HG03175 (cell line): Measurements from ENCODE around the gene MRPL34.

Source experiments
- ATAC-seq: cut with Tn5 transposase; IDR thresholded peaks from one replicate; pipeline ENCODE4 v1.9.1; 2021; ENCODE audit warnings: mild to moderate bottlenecking, moderate library complexity; ENCODE audit not compliant: unreplicated experiment

Gene MRPL34

DNA sequence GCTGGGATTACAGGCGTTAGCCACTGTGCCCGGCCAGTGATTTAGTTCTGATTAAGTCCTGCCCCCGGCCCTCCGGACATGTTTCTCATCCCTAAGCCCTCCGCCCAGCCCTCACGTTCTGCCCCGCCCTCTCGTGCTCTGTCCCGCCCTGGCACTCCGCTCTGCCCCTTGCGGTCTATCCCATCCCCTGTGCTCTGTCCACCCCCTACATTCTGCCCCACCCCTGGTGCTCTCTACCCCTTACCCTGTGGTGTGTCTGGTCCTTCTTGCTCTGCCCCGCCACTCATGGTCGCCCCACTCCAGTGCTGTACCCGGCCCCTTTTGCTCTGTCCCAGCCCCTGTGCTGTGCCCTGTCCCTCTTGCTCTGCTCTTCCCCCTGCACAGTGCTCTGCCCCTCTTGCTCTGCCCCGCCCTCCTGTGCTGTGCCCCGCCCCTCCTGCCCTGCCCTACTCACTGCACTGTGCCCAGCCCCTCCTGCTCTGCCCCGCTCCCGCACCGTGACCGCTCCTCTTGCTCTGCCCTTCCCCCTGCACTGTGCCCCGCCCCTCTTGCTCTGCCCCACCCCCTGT lies 34.7 kb downstream of the MRPL34 start:
- ATAC-seq, result no peak

DNA sequence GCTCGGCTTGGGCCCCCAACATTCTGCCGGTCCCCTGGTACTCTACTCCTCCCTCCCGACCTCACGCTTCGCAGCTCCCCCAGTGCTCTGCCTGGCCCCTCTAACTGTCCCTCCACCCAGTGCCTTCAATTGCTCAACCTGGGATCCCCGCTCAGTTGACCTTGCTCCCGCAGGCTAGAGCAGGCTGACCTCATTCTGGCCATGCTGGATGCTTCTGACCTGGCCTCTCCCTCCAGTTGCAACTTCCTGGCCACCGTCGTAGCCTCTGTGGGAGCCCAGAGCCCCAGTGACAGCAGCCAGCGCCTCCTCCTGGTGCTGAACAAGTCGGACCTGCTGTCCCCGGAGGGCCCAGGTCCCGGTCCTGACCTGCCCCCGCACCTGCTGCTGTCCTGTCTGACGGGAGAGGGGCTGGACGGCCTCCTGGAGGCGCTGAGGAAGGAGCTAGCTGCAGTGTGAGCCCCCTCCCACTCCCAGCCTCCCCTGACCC lies 35.2 kb downstream of the MRPL34 start:
- ATAC-seq, result no peak

DNA sequence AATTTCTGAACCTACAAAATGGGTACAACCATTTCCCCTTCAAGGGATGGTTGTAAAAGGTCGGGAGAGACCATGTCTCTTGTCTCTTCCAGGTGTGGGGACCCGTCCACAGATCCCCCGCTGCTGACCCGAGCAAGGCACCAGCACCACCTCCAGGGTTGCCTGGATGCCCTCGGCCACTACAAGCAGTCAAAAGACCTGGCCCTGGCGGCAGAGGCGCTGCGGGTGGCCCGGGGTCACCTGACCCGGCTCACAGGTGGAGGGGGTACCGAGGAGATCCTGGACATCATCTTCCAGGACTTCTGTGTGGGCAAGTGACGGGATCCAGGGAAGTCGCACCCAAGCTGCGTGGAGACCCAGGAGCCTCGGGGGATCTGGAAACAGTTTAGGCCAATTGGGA lies 35.7 kb downstream of the MRPL34 start:
- no peak for ATAC-seq

DNA sequence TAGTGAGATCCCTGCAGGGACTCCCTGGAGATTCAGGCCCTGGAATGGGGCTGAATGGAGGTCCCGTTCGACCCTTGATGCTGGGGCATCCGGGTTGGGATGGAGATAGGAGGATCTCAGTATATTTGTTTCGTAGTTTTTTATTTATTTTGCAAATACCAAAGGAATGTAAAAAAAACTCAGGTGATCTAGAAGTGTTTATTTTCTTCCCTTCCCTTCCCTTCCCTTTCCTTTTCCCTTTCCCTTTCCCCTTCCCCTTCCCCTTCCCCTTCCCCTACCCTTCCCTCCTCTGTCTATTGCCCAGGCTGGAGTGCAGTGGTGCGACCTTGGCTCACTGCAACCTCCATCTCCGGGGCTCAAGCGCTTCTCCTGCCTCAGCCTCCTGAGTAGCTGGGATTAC lies 36.2 kb downstream of the MRPL34 start:
- ATAC-seq, result no peak

DNA sequence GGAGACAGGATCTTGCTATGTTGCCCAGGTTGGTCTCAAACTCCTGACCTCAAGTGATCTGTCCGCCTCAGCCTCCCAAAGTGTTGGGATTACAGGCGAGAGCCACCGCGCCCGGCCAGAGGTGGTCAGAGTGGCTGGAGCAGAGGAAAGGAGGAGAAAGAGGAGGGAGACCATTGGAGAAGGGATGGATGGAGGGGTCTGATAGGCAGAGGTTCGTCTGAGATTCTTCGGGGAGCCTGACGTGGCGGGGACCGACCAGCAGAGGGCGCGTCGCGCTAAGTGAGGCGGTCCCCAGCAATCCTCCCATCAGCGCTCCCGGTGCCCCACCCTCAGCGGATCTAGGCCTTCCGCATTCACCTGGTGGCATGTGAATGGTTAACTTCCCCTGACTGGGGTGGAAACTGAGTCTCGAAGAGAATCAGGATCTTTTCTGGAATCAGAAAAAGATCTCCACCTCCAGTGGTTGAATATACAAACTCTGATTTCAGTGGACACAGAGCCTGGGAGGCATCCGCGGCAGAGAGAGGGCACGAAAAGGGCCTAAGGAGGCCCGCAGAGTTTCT lies 40.5 kb downstream of the MRPL34 start:
- ATAC-seq, result no peak

DNA sequence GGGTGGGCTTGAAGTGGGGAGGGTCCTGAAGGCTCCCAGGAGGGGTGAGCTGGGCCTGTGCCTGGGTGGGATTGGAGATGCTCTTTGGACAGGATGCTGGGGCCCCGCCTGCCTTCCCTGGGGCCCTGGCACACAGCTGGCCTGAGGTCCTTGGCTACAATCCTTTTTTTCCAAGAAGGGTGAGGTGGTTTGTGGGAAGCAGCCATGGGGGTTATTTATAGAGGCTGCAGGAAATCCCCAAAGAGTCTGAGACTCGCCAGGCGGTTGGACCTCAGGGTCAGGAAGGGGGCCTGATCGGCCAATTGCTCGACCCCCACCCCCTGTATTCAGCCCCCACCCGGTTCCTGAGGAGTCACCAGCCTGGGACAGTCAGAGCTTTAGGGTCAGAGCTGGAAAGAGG lies 41.7 kb downstream of the MRPL34 start:
- no peak for ATAC-seq

DNA sequence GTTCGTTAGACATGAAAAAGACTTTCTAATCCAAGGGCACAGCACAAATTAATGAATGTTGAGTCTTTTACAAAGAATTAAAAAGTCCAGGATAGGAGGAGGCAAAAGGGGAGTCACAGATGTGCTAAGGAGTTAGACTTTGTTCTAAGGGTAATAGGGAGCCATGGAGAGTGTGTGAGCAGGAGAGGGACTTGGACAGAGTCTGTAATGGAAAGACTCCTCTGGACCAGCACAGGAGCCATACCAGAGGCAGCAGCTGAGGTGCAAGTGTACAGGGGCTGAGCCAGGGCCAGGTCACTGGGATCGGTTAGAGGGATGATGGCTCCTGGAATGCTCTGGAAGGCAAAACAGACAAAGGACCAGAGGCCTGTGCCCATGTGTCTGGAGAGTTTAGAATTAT lies 42.2 kb downstream of the MRPL34 start:
- no peak for ATAC-seq

DNA sequence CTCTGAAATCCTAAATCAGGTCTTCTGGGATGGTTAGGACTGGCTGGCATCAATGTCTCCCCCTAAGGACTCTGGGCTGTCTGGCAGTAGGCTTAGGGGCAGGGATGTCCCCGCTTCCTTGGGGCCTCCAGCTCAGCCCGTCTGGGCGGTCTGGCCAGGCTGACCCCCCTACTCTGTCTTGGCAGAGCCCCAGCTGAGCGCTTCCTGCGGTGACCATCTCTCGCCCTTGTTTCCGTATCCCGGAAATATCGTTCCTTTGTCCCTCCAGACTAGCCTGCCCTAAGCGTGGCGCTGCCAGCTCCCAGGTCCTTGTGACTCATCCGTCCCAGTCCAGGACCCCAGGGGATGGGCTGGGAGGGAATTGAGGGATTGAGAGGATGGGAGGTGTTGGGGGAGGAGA lies 43.0 kb downstream of the MRPL34 start:
- ATAC-seq, result no peak

DNA sequence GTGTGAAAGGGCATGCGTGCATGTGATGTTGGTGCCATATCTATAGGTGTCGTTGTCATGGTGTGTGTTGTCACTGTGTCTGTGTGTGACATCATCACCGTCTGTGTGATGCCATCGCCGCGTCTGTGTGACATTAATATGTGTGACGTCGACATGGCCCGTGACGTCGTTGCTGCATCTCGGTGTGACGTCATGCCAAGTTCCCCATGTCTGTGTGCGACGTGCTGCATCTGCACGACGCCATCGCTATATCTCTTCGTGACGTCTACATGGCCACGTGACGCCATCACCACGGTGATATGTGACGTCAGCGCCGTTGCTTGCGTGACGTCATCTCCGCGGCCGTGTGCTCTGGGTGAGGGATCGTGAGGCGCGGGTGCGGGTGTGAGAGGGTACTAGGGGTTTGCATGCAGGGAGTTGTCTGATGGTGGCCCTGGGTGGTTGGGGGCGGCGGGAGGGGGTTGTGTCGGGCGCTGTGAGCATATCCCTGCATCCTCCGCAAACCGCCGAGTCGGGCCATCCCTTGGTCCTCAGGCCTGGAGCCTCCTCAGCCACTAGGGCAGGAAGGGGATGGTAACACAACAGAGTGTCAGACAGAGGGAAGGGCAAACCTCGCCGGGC lies 46.3 kb downstream of the MRPL34 start:
- ATAC-seq, result no peak

DNA sequence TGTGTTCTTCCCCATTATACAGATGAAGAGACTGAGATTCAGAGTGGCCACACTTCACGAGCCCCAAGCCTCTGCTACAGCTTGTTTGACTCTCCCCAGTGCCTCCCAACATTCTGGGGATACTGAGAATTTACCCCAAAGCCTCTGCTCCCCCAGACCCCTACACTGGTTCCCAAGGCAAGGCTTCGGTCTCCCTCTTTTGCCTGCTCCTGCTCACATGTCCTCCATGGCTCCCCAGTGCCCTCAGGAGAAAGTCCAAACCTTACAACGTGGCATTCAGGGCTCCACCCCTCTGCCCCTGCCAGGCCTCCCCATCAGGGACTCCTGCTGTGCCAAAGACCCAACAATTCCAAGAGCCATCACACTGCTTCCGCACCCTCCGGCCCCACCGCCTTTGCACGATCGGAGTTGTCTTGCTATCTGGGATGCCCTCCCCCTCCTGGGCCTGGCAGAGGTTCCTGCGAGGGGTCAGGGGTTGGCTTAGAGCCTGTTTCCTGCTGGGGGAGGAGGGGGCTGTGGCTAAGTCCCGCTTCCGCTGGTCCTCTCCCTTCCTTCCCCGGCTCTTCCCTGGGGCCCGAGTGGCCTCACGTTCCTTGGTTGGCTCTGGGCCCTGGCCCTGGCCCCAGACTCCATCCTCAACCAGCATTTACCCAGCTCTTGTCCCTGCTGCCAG lies 47.1 kb downstream of the MRPL34 start:
- no peak for ATAC-seq

DNA sequence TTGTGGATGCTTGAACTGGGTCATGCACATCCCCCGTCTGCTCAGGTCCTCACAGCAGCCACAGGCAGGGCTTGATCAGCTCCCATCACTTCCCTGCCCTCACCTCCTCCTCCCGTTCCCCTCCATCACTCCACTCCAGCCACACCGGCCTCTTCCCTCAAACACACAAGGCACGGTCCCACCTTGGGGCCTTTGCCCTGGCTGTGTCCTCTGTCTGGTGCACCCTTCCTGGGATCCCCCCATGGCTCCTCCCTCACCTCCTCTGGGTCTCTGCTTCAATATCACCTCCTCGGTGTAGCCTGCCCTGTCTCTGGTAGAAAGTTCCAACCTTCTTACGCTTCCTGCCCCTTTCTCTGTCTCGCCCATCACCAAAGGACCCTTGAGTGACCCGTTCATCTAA lies 47.7 kb downstream of the MRPL34 start:
- no peak for ATAC-seq
